Thyroid gland (tissue), 4 donors: ENCODE results near the gene CRTAP.

Experiments used
- CTCF ChIP-seq, 6 experiments: fragments of 200-600 bp in 3 of 6; fragments of 450-650 bp in 3 of 6; sonication (generic) in 3 of 6; IDR thresholded peaks; one replicate each; pipeline ENCODE4 v1.5.1; 2016 to 2019; ENCODE audit warnings: antibody characterized with exemption in 6 of 6, mild to moderate bottlenecking in 2 of 6, inconsistent platforms in 1 of 6, moderate library complexity in 1 of 6
- POLR2A ChIP-seq, 2 donors: fragments of 450-650 bp; IDR thresholded peaks; one replicate each; pipeline ENCODE4 v1.6.1; 2017; ENCODE audit warnings: antibody characterized with exemption in 2 of 2, mild to moderate bottlenecking in 2 of 2, moderate library complexity in 1 of 2

- TF ChIP-seq CTCF (IDR thresholded peaks at IDR 0.05) (no peak), POLR2A (IDR thresholded peaks at IDR 0.05) (no peak)
Observed at GRCh38 chr3:33181229-33181628, 67.4 kb downstream of the CRTAP start.
